ENCODE results near the gene SLC6A16.
"Not testable (repeated sequence)": the region's sequence is repeated elsewhere in the genome, so short reads cannot be mapped to it uniquely, and the experiment has no call there.

SLC6A16 gene

GRCh38 chr19:49331187-49331586 is 6.2 kb upstream of the SLC6A16 start:
- not testable (repeated sequence) for DNase-seq (ENCODE audit: low read depth)

- DNase-seq (ENCODE audit: low read depth) = no peak
Measured at GRCh38 chr19:49328741-49329140, 3.8 kb upstream of the SLC6A16 start.

GRCh38 chr19:49327878-49328544 is 3.0 kb upstream of the SLC6A16 start:
- DNase-seq (ENCODE audit: low read depth) = peak; percentile 27

GRCh38 chr19:49326165-49326704 is 1.2 kb upstream of the SLC6A16 start:
- DNase-seq (ENCODE audit: low read depth) = no peak

DNA sequence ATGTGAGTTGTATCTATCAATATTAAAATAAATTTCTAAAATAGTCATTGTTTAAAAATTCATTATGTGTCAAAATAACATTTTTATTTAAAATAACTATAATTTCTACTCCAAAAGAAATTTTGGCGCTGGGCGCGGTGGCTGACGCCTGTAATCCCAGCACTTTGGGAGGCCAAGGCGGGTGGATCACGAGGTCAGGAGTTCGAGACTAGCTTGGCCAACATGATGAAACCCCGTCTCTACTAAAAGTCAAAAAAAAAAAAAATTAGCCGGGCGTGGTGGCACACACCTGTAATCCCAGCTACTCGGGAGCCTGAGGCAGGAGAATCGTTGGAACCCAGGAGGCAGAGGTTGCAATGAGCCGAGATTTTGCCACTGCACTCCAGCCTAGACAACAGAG is 765 bp upstream of the SLC6A16 start:
- not testable (repeated sequence) for DNase-seq (ENCODE audit: low read depth)

DNA sequence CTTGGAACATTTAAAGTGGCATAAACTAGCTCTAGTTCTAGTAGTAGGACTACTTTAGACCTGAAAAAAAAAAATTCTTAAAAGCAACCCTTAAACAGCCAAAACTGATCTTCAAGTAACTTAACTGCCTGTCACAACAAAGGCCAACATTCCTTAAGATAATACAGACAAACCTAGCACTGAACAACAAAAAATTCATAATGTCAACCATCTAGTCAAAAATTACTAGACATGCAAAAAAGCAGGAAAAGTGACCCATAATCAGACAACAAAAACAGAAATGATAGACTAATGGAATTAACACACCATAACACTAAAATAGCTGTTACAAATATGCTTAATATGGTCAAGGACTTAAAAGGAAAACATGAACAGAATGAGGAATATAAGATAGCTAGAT is 6.7 kb downstream of the SLC6A16 start:
- DNase-seq (ENCODE audit: low read depth) = no peak

DNA sequence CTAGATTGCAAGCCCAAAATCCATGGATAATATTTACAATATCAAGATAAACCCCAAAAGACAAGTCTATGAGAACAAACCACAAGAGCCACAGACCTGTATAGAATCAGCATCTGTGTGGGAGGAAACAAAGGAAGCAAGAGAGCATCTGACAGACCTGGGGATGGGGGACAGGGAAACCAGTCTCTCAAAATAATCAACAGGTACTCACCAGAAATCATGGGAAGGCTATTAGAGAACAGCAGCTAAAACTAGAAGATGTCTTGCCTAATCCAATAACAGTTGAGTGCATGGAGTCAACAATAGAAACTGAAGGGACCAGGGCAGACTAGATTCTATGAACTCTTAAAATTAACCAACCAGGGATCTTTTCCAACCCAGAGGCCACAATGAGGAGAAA is 8.7 kb downstream of the SLC6A16 start:
- no peak for DNase-seq (ENCODE audit: low read depth)

DNA sequence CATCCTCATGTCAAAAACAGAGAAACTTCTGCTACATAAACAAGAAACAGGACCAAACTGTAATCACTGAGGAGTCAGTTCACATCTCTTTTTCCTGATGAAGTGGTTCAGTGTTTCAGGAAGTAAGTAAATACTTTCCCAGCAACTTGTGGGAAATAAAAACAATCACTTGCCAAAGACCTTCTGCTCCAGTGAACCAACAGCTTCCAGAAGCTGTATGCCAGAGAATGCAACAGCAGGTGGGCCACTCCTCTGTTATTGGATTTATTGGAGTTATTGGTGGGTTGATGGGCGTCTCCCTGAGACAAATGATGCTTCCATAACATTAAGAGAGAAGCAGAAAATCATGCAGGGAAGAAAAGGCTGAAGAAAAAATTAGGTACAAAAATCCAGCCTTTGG is 9.9 kb downstream of the SLC6A16 start:
- DNase-seq (ENCODE audit: low read depth) = no peak

GRCh38 chr19:49309087-49309486 is 15.9 kb downstream of the SLC6A16 start:
- no peak for DNase-seq (ENCODE audit: low read depth)

DNA sequence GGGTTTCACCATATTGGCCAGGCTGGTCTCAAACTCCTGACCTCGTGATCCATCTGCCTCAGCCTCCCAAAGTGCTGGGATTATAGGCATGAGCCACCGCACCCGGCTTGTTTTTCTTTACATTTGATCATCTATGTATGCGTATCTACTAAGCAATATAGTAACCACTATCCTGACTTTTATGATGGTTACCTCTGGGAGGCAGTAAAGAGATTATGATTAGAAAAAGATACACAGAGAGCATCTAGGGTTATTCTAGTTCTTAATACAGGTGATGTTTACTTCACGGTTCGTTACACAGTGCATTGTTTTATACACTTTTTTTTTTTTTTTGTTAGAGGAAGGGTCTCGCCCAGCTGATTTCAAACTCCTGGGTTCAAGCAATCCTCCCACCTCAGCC is 18.3 kb downstream of the SLC6A16 start:
- DNase-seq (ENCODE audit: low read depth) = not testable (repeated sequence)

DNA sequence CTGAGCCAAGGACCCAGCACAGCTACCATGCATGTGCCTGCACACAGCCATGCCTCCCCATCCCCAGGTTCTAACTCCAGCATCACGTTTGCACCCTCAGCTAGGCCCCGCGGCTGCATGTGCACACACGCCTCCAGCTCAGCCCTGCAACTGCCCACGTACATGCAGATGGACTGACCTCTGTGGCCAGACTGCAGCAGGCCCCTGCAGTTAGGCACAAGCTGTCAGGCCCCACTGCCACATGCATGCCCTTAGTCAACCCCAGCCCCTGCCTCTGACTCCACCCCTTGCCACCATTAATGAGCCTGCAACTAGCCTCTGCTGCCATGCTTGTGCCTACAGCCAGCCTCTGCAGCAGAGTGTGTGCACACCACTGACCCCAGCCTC is 23.1 kb downstream of the SLC6A16 start:
- no peak for DNase-seq (ENCODE audit: low read depth)

DNA sequence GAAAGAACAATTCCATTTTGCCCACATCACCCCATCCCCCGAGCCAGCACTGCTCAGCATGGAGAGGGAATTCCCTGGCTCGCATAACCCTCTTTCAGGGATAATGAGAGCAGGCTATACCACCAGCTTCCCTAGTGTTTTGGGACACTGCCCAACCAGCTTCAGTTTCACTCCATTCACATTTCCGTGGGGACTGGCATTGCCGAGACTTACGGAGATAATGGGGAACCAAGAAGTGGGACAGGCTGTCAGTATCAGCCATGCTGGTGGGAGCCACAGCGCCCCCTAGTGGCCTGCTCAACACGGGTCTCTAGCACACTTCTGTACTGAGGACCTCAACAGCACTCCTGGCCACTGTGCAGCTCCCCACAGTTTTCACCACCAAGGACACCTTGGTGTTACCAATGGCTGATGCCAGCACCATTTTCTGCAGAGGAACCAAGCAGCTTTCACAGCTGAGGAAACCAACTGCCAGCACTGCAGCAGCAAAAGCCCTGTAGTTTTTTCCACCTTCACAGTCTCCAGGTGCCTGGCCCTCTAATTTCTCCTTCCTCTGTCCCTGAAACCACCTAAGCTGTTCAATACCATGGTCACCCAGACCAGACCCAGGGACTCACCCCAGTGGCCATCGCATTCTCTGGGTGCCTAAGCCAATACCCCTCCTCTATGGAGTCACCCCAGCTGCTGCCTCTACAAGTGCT is 23.7 kb downstream of the SLC6A16 start:
- peak; percentile 75 for DNase-seq (ENCODE audit: low read depth)

GRCh38 chr19:49298653-49299052 is 26.3 kb downstream of the SLC6A16 start:
- DNase-seq (ENCODE audit: low read depth) = not testable (repeated sequence)

GRCh38 chr19:49297403-49297802 is 27.6 kb downstream of the SLC6A16 start:
- no peak for DNase-seq (ENCODE audit: low read depth)

DNA sequence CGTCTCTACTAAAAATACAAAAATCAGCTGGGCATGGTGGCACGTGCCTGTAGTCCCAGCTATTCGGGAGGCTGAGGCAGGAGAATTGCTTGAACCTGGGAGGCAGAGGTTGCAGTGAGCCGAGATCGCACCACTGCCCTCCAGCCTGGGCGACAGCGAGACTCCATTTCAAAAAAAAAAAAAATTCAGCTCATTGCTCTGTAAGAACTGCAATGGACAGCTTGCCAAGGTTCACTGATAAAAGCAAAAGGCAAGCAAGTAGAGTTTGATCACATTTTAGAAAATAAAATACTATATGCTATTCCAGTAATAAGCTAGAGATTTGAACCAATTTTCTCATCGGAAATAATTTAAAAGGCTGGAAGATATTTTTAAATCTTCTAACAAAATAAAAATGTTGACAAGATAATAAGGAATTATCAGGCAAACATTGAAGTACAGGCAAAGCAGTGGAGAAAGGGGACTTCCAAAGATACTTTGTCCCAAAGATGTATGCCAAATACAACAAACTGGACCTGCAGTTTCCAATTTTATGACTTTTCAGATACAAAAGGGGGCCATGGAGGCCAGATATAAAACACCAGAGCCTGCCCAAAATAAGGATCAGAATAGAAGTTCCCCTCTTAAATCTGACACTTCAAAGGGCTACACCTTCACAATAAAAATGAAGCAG is 29.6 kb downstream of the SLC6A16 start:
- DNase-seq (ENCODE audit: low read depth) = no peak

- no peak for DNase-seq (ENCODE audit: low read depth)
Measured at GRCh38 chr19:49294401-49294800, 30.6 kb downstream of the SLC6A16 start.

GRCh38 chr19:49290517-49290916 is 34.5 kb downstream of the SLC6A16 start:
- DNase-seq (ENCODE audit: low read depth) = no peak

DNA sequence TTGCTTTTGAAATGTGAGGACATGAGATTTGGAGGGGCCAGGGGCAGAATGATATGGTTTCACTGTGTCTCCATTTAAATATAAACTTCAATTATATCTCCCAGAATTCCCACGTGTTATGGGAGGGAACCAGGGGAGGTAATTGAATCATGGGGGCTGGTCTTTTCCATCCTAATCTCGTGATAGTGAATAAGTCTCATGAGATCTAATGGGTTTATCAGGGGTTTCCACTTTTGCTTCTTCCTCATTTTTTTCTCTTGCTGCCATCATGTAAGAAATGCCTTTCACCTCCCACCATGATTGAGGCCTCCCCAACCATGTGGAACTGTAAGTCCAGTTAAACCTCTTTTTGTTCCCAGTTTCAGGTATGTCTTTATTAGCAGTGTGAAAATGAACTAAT is 35.7 kb downstream of the SLC6A16 start:
- DNase-seq (ENCODE audit: low read depth) = not testable (repeated sequence)

DNA sequence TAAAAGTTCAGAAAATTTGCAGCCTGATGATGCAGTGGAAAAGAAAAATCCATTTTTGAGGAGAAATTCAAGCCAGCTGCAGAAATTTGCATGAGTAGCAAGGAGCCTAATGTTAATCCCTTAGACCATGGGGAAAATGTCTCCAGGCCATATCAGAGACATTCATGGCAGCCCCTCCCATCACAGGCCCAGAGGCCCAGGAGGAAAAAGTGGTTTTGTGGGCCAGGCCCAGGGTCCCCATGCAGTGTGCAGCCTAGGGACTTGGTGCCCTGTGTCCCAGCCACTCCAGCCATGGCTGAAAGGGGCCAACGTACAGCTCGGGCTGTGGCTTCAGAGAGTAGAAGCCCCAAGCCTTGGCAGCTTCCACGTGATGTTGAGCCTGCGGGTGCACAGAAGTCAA is 36.8 kb downstream of the SLC6A16 start:
- DNase-seq (ENCODE audit: low read depth) = not testable (repeated sequence)

DNA sequence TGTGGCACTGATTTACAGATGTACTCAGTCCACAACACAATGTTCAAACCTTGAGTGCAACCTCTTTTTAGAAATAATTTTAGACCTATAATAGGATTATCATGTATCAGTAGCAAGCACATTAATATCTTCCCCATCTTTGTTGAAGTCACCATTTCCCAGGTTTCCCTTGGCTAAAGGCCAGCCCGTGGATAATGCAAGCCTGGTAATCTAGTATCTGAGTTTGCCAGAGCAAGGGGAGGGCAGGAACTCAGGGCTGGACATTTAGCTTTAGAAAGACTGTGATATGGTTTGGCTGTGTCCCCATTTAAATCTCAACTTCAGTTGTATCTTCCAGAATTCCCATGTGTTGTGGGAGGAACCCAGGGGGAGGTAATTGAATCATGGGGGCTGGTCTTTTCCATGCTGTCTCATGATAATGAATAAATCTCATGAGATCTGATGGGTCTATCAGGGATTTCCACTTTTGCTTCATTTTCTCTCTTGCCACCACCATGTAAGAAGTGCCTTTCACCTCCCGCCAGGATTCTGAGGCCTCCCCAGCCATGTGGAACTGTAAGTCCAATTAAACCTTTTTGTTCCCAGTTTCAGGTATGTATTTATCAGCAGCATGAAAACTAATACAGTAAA is 37.7 kb downstream of the SLC6A16 start:
- DNase-seq (ENCODE audit: low read depth) = no peak

DNA sequence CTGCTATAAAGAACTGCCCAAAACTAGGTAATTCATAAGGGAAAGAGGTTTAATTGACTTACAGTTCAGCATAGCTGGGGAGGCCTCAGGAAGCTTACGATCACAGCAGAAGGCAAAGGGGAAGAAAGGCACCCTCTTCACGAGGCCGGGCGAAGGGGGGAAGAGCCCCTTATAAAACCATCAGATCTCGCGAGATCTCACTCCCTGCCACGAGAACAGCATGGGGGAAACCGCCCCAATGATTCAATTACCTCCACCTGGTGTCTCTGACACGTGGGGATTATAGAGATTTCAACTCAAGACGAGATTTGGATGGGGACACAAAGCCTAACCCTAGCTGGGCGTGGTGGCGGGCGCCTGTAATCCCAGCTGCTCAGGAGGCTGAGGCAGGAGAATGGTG is 42.8 kb downstream of the SLC6A16 start:
- no peak for DNase-seq (ENCODE audit: low read depth)

- DNase-seq (ENCODE audit: low read depth) = no peak
Measured at GRCh38 chr19:49272204-49272603, 52.8 kb downstream of the SLC6A16 start.
